GM23338 (cell line): ENCODE results near the gene SPATA45. TPM values are rescaled to one million over a fixed set of nuclear protein-coding genes. Genes with fewer than 3 reads are reported as not detected.

ENCODE experiments used
- ATAC-seq: fragments of 200-7000 bp; cut with Tn5 transposase; 3 replicates; pipeline ENCODE4 v1.9.1; 2020
- DNase-seq: peaks from one replicate; pipeline ENCODE4 v3.0.0-alpha.2; 2015; ENCODE audit warnings: low spot score
- H2AFZ ChIP-seq: fragments of 200-600 bp; sonication (generic); 2 replicates; pipeline ENCODE4 v1.8.0; 2016; ENCODE audit warnings: antibody characterized with exemption, mild to moderate bottlenecking, moderate library complexity
- H3F3A ChIP-seq: fragments of 200-600 bp; sonication (generic); replicated peaks from 2 replicates; pipeline ENCODE4 v1.8.0; 2017; ENCODE audit warnings: antibody characterized with exemption, mixed run types, low read depth
- H3K27ac ChIP-seq: fragments of 200-600 bp; sonication (generic); 2 replicates; pipeline ENCODE4 v1.6.1; 2016; ENCODE audit warnings: low read depth
- H3K27me3 ChIP-seq: fragments of 200-600 bp; sonication (generic); 2 replicates; pipeline ENCODE4 v1.8.0; 2016; ENCODE audit warnings: mild to moderate bottlenecking, mixed run types, moderate library complexity; ENCODE audit not compliant: insufficient read depth
- H3K36me3 ChIP-seq: fragments of 200-600 bp; sonication (generic); 2 replicates; pipeline ENCODE4 v1.8.0; 2016; ENCODE audit warnings: mild to moderate bottlenecking; ENCODE audit not compliant: insufficient read depth
- H3K4me1 ChIP-seq: fragments of 200-600 bp; sonication (generic); 2 replicates; pipeline ENCODE4 v1.8.0; 2016; ENCODE audit warnings: mild to moderate bottlenecking, moderate library complexity; ENCODE audit not compliant: insufficient read depth
- H3K4me2 ChIP-seq: fragments of 200-600 bp; sonication (generic); 2 replicates; pipeline ENCODE4 v1.7.1; 2017; ENCODE audit warnings: mixed run types
- H3K4me3 ChIP-seq: fragments of 200-600 bp; sonication (generic); 2 replicates; pipeline ENCODE4 v1.6.1; 2016; ENCODE audit warnings: mixed run types
- H3K79me2 ChIP-seq: fragments of 200-600 bp; sonication (generic); replicated peaks from 2 replicates; pipeline ENCODE4 v1.8.0; 2017; ENCODE audit warnings: mild to moderate bottlenecking; ENCODE audit not compliant: insufficient read depth
- H3K9me2 ChIP-seq: fragments of 200-600 bp; sonication (generic); 2 replicates; pipeline ENCODE4 v1.8.0; 2017; ENCODE audit not compliant: insufficient read depth
- H4K20me1 ChIP-seq: fragments of 200-600 bp; sonication (generic); replicated peaks from 2 replicates; pipeline ENCODE4 v1.8.0; 2017; ENCODE audit warnings: mild to moderate bottlenecking; ENCODE audit not compliant: insufficient read depth
- H3K27ac Mint-ChIP-seq: 2 replicates; pipeline ENCODE4 v1.8.0; 2020; ENCODE audit warnings: inconsistent platforms, mild to moderate bottlenecking, moderate library complexity, mixed read lengths
- H3K27me3 Mint-ChIP-seq: 3 replicates; pipeline ENCODE4 v1.8.0; 2022; ENCODE audit warnings: low read depth, mild to moderate bottlenecking, moderate library complexity, mixed read lengths, inconsistent platforms; ENCODE audit not compliant: insufficient read depth, poor library complexity
- H3K36me3 Mint-ChIP-seq: 3 replicates; pipeline ENCODE4 v1.8.0; 2021; ENCODE audit warnings: low read depth, mild to moderate bottlenecking, inconsistent platforms, moderate library complexity, mixed read lengths
- H3K4me1 Mint-ChIP-seq: 3 replicates; pipeline ENCODE4 v1.8.0; 2020; ENCODE audit warnings: mild to moderate bottlenecking, inconsistent platforms, mixed read lengths
- H3K4me3 Mint-ChIP-seq: 3 replicates; pipeline ENCODE4 v1.8.0; 2021; ENCODE audit warnings: moderate library complexity, mild to moderate bottlenecking, inconsistent platforms, mixed read lengths
- H3K9me3 Mint-ChIP-seq: 3 replicates; pipeline ENCODE4 v1.8.0; 2020; ENCODE audit warnings: moderate library complexity, mild to moderate bottlenecking, inconsistent platforms, mixed read lengths
- CREB1 ChIP-seq: fragments of 250-450 bp; sonication (Bioruptor Pico); IDR thresholded peaks from 2 replicates; pipeline ENCODE4 v1.5.0; 2020; ENCODE audit warnings: low read depth, mild to moderate bottlenecking, moderate library complexity
- EZH2 ChIP-seq: fragments of 200-600 bp; sonication (generic); IDR thresholded peaks from one replicate; pipeline ENCODE4 v1.8.0; 2017; ENCODE audit warnings: antibody characterized with exemption, mild to moderate bottlenecking, low read depth; ENCODE audit not compliant: unreplicated experiment
- EZH2phosphoT487 ChIP-seq: fragments of 200-600 bp; sonication (generic); IDR thresholded peaks from one replicate; pipeline ENCODE4 v1.8.1; 2018; ENCODE audit warnings: antibody characterized with exemption; ENCODE audit not compliant: unreplicated experiment
- JUNB ChIP-seq: IDR thresholded peaks from one replicate; pipeline ENCODE4 v1.6.1; 2016; ENCODE audit warnings: antibody characterized with exemption; ENCODE audit not compliant: unreplicated experiment
- NANOG ChIP-seq: IDR thresholded peaks from 2 replicates; pipeline ENCODE4 v1.6.1; 2016; ENCODE audit warnings: antibody characterized with exemption, borderline replicate concordance
- STAT1 ChIP-seq: IDR thresholded peaks from one replicate; pipeline ENCODE4 v1.6.1; 2016; ENCODE audit warnings: antibody characterized with exemption; ENCODE audit not compliant: unreplicated experiment
- ZNF114 ChIP-seq: fragments of 250-450 bp; sonication (Bioruptor Pico); IDR thresholded peaks from 2 replicates; pipeline ENCODE4 v1.5.0; 2020; ENCODE audit warnings: mild to moderate bottlenecking, moderate library complexity
- ZNF331 ChIP-seq: fragments of 250-450 bp; sonication (Bioruptor Pico); IDR thresholded peaks from 2 replicates; pipeline ENCODE4 v1.5.0; 2020; ENCODE audit warnings: low read depth, mild to moderate bottlenecking, moderate library complexity
- polyA plus RNA-seq: library from polyadenylated mRNA; unstranded; fragments of >200 nt; fragmentation: Nextera tagmentation; extraction: Ambion mirVana; gene quantifications from 2 replicates; pipeline ENCODE4 v1.2.1, GENCODE V29; 2016
- total RNA-seq: library from RNA; depleted of rRNA; stranded (reverse); fragments of >200 nt; shearing (Covaris generic); gene quantifications from 2 replicates; pipeline ENCODE4 v1.2.3, GENCODE V29; 2014
- TF ChIP-seq, protein P1 (sequence below): IDR thresholded peaks from 2 replicates; pipeline ENCODE4 v1.6.1; 2016; ENCODE audit warnings: antibody characterized with exemption
- TF ChIP-seq, protein P2 (sequence below), 2 experiments: fragments of 200-600 bp in 1 of 2; sonication (generic) in 1 of 2; conservative IDR thresholded peaks; 2 replicates each; pipeline versions ENCODE4 v1.5.1 to v1.6.1; 2016 to 2017; ENCODE audit warnings: antibody characterized with exemption in 2 of 2, low read depth in 2 of 2, mild to moderate bottlenecking in 2 of 2, moderate library complexity in 1 of 2
- TF ChIP-seq, protein P3 (sequence below): fragments of 250-450 bp; sonication (Bioruptor Pico); IDR thresholded peaks from 2 replicates; pipeline ENCODE4 v1.5.0; 2020; ENCODE audit warnings: mild to moderate bottlenecking, moderate library complexity
- TF ChIP-seq, protein P4 (sequence below): IDR thresholded peaks from one replicate; pipeline ENCODE4 v1.6.1; 2018; ENCODE audit warnings: antibody characterized with exemption; ENCODE audit not compliant: unreplicated experiment

The SPATA45 gene
- total and polyA plus RNA-seq, 2 experiments from 2014 or later: not detected

DNA sequence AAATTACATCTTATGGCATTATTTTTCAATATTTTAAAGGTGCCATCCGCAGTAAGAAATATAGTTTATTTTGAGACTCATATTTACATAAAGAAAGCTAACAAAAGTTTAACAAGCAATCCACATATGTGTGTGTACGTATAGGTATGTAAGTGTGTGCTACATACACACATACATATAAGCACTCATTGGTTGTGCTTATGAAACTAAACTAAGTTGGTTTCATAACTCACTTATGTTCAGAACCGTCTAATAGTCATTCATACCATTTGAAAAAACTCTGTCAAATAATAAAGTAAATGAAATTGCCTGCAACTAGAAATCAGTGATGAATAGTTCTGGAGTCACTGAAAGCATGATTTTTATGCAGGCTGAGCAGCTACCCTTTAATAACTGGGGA lies 41.7 kb downstream of the SPATA45 start:
- no peak for DNase-seq
- H3K9me3 Mint-ChIP-seq: peaks cover 14% of the 10 kb centered on the region
- Histone ChIP-seq H4K20me1 (no peaks in the 10 kb centered on the region), H2AFZ (no peak overlapping the region), H3K4me3 (no peak overlapping the region), H3K27me3 (no peaks in the 10 kb centered on the region), H3K4me2 (no peak overlapping the region), H3K4me1 (peaks cover 3% of the 10 kb centered on the region; the same call in 1 of the 2 replicates), H3K27ac (no peak overlapping the region), H3F3A (no peaks in the 10 kb centered on the region; the same call in 1 of the 2 replicates), H3K79me2 (no peaks in the 10 kb centered on the region), H3K9me2 (no peaks in the 10 kb centered on the region), H3K36me3 (no peaks in the 10 kb centered on the region; the same call in 1 of the 2 replicates)
- no peak overlapping the region for H3K4me3 Mint-ChIP-seq
- H3K27ac Mint-ChIP-seq: no peak overlapping the region
- H3K27me3 Mint-ChIP-seq: peaks cover 2% of the 10 kb centered on the region
- peaks cover 5% of the 10 kb centered on the region; the same call in 2 of the 3 replicates for H3K4me1 Mint-ChIP-seq
- ATAC-seq: no peak
- peaks cover 39% of the 10 kb centered on the region for H3K36me3 Mint-ChIP-seq
- TF ChIP-seq, protein P1, sequence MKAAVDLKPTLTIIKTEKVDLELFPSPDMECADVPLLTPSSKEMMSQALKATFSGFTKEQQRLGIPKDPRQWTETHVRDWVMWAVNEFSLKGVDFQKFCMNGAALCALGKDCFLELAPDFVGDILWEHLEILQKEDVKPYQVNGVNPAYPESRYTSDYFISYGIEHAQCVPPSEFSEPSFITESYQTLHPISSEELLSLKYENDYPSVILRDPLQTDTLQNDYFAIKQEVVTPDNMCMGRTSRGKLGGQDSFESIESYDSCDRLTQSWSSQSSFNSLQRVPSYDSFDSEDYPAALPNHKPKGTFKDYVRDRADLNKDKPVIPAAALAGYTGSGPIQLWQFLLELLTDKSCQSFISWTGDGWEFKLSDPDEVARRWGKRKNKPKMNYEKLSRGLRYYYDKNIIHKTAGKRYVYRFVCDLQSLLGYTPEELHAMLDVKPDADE: no peak
- TF ChIP-seq STAT1 (no peak), ZNF331 (no peak), EZH2 (no peak), NANOG (no peak), JUNB (no peak), CREB1 (CRISPR knock-in tag) (no peak), EZH2phosphoT487 (no peak), ZNF114 (CRISPR knock-in tag) (no peak)
- TF ChIP-seq, protein P2, sequence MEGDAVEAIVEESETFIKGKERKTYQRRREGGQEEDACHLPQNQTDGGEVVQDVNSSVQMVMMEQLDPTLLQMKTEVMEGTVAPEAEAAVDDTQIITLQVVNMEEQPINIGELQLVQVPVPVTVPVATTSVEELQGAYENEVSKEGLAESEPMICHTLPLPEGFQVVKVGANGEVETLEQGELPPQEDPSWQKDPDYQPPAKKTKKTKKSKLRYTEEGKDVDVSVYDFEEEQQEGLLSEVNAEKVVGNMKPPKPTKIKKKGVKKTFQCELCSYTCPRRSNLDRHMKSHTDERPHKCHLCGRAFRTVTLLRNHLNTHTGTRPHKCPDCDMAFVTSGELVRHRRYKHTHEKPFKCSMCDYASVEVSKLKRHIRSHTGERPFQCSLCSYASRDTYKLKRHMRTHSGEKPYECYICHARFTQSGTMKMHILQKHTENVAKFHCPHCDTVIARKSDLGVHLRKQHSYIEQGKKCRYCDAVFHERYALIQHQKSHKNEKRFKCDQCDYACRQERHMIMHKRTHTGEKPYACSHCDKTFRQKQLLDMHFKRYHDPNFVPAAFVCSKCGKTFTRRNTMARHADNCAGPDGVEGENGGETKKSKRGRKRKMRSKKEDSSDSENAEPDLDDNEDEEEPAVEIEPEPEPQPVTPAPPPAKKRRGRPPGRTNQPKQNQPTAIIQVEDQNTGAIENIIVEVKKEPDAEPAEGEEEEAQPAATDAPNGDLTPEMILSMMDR (conservative IDR thresholded peaks at IDR 0.05; ENCODE audit: low read depth in 2 of 2): no peak
- TF ChIP-seq, protein P3, sequence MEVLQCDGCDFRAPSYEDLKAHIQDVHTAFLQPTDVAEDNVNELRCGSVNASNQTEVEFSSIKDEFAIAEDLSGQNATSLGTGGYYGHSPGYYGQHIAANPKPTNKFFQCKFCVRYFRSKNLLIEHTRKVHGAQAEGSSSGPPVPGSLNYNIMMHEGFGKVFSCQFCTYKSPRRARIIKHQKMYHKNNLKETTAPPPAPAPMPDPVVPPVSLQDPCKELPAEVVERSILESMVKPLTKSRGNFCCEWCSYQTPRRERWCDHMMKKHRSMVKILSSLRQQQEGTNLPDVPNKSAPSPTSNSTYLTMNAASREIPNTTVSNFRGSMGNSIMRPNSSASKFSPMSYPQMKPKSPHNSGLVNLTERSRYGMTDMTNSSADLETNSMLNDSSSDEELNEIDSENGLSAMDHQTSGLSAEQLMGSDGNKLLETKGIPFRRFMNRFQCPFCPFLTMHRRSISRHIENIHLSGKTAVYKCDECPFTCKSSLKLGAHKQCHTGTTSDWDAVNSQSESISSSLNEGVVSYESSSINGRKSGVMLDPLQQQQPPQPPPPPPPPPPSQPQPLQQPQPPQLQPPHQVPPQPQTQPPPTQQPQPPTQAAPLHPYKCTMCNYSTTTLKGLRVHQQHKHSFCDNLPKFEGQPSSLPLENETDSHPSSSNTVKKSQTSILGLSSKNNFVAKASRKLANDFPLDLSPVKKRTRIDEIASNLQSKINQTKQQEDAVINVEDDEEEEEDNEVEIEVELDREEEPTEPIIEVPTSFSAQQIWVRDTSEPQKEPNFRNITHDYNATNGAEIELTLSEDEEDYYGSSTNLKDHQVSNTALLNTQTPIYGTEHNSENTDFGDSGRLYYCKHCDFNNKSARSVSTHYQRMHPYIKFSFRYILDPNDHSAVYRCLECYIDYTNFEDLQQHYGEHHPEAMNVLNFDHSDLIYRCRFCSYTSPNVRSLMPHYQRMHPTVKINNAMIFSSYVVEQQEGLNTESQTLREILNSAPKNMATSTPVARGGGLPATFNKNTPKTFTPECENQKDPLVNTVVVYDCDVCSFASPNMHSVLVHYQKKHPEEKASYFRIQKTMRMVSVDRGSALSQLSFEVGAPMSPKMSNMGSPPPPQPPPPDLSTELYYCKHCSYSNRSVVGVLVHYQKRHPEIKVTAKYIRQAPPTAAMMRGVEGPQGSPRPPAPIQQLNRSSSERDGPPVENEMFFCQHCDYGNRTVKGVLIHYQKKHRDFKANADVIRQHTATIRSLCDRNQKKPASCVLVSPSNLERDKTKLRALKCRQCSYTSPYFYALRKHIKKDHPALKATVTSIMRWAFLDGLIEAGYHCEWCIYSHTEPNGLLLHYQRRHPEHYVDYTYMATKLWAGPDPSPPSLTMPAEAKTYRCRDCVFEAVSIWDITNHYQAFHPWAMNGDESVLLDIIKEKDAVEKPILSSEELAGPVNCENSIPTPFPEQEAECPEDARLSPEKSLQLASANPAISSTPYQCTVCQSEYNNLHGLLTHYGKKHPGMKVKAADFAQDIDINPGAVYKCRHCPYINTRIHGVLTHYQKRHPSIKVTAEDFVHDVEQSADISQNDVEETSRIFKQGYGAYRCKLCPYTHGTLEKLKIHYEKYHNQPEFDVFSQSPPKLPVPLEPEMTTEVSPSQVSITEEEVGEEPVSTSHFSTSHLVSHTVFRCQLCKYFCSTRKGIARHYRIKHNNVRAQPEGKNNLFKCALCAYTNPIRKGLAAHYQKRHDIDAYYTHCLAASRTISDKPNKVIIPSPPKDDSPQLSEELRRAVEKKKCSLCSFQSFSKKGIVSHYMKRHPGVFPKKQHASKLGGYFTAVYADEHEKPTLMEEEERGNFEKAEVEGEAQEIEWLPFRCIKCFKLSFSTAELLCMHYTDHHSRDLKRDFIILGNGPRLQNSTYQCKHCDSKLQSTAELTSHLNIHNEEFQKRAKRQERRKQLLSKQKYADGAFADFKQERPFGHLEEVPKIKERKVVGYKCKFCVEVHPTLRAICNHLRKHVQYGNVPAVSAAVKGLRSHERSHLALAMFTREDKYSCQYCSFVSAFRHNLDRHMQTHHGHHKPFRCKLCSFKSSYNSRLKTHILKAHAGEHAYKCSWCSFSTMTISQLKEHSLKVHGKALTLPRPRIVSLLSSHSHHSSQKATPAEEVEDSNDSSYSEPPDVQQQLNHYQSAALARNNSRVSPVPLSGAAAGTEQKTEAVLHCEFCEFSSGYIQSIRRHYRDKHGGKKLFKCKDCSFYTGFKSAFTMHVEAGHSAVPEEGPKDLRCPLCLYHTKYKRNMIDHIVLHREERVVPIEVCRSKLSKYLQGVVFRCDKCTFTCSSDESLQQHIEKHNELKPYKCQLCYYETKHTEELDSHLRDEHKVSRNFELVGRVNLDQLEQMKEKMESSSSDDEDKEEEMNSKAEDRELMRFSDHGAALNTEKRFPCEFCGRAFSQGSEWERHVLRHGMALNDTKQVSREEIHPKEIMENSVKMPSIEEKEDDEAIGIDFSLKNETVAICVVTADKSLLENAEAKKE (CRISPR knock-in tag): no peak
- TF ChIP-seq, protein P4, sequence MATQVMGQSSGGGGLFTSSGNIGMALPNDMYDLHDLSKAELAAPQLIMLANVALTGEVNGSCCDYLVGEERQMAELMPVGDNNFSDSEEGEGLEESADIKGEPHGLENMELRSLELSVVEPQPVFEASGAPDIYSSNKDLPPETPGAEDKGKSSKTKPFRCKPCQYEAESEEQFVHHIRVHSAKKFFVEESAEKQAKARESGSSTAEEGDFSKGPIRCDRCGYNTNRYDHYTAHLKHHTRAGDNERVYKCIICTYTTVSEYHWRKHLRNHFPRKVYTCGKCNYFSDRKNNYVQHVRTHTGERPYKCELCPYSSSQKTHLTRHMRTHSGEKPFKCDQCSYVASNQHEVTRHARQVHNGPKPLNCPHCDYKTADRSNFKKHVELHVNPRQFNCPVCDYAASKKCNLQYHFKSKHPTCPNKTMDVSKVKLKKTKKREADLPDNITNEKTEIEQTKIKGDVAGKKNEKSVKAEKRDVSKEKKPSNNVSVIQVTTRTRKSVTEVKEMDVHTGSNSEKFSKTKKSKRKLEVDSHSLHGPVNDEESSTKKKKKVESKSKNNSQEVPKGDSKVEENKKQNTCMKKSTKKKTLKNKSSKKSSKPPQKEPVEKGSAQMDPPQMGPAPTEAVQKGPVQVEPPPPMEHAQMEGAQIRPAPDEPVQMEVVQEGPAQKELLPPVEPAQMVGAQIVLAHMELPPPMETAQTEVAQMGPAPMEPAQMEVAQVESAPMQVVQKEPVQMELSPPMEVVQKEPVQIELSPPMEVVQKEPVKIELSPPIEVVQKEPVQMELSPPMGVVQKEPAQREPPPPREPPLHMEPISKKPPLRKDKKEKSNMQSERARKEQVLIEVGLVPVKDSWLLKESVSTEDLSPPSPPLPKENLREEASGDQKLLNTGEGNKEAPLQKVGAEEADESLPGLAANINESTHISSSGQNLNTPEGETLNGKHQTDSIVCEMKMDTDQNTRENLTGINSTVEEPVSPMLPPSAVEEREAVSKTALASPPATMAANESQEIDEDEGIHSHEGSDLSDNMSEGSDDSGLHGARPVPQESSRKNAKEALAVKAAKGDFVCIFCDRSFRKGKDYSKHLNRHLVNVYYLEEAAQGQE: no peak
